DMS 273 (cell line): Measurements from ENCODE around the gene MIR17HG.
A peak's percentile ranks its signal among the peaks of the same experiment; 100 is the strongest.

Experiments used
- DNase-seq: peaks from one replicate; lab custom pipeline; 2025; ENCODE audit not compliant: unreplicated experiment; lab: John Stamatoyannopoulos, UW

The MIR17HG gene

DNA sequence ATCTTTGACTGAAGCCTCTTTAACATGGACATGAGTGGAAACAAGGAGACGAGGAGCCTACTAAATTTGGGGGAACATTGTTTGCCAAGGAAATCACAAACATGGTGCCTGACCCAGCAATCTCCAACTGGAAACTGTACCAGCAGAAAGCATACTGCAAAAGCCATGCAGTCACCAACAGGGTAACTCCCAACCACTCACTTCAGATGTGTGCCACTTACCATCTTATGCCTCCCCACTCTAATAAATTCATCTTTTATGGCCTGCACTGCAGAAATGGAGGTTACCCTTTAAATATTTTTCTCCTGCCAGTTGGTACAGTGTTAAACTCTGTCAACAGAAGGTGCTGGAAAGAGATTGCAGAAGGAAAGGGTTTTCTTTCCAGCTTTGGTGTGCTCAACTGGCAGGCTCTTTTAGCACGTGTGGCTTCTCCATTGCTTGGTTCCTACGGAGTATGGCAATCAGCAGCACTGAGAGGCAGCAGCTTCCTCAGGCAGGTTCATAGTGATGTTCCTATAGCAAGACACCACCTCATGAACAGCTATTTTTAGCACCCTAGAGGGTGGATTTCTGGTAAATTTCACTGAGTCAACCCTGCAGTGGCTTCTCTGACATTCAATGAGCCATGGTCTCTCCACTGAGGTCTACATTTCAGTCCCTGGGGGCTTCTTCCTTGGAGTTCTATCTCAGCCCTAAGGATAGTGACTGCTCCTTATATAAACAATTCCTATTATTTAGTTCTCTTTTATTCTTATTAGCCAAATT, 21.4 kb downstream of the MIR17HG start:
- DNase-seq: no peak

DNA sequence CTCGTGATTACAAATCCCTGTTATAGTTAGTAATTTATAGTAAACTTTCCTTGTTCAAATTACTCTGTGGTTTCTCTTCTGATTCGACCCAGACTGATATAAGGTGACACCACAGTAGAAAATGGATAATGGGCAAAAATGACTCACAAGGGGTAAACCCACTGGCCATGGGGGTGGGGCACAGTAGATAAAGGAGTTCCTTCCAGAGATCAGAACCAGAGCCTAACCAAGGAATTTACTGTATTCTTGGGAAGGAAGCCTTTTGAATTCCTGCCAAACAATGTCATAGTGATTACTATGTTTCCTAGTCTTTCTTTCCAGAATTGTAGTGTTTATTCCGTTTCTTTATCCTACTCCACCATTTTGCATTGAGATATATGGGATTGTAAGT, 21.9 kb downstream of the MIR17HG start:
- DNase-seq: no peak

DNA sequence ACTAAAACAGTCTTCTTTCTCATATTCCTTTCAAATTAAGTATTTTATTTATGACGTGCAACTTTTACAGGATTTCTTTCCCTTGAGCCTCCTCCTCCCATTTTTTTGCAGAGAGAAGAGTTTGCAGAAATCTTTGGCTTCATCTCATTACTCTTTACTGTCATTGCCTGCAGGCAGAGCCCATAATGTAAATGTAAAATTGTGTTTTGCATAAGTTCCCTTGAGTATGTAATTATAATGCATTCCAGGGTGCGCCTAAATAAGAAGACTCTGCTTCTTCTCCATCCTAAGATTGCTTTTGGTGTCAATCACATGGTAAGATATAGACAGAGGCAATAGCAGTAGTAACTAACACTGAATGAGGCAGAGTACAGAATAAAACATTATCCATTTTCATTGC, 23.0 kb downstream of the MIR17HG start:
- no peak for DNase-seq

DNA sequence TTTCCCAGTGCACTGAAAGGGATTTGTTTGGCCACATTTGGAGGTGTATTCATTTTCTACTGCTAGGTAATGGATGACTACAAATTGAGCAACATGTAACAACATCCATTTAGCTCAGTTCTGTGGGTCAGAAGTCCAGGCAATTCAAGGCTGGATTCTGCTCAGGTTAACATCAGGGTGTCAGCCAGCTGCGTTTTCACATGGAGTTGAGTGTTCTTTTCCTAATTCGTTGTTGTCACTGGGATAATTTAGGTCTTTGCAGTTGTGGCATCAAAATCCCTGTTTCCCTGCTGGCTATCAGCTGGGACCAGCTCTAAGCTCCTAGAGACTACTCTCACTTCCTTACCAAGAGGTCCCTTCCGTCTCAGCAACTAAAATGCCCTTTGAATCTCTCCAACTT, 25.4 kb downstream of the MIR17HG start:
- DNase-seq: no peak

DNA sequence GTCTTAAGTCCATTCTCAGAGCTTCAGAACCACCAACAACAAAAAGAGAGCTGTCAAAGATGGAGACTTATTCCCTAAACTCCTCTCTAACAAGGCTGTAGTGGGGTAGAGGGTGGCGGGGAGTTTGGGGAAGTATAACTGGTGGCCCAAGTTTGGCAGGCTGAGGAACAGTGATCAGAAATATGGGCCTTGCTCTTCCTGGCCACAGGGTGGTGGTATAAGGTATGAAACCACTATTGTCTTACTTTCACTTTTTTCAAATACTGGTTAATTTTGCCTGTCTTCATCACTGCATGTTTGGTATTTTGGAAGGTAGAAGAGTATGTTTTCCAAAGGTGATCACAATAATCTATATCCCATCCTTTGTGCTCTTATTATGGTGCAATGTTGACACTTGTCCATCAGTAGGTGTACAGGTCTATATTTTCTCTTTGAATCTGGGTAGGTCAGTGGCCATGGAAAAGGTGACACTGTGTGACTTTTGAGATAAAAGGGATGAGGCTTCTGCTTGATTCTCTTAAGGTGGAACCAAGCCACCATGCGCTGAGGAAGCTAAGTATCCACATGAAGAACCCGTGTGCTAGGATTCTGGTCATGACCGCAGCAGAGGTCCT, 27.7 kb downstream of the MIR17HG start:
- DNase-seq: peak; percentile 5

DNA sequence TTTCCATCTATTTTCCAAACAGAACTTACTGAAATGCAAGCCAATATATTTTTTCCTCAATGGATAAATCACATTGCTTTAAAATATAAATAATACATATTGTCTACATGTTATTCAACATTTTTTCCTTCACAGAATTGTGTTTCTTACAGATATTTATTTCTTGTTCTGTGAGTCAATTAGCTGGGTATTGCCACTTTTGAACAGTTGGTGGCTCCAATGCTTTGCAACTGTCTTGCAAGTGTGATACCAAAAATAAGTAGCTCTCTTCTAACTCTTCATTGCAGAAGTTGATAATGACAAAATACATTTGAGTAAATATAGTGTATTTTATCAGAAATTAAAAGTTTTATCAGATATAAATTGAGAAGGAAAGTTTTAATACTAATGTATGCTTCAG, 33.9 kb downstream of the MIR17HG start:
- peak; percentile 12 for DNase-seq

DNA sequence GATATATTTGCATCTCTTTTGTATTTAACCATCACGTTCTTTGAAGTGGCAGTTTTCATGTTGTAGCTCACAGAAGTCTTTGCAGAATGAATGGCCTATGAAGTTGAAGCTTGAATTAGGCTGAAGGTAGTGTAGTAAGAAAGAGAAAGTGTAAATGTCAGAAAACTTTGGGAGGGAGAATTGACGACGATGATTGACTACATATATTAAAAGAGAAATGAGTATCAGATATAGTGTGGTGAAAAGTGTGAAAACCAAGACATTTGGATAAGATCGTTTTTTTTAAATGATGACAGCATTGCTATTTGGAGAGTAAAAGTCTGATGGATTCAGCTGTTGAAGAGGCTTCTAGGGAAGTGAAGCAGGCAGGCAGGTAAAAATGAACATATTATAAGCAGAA, 36.3 kb downstream of the MIR17HG start:
- DNase-seq: no peak

DNA sequence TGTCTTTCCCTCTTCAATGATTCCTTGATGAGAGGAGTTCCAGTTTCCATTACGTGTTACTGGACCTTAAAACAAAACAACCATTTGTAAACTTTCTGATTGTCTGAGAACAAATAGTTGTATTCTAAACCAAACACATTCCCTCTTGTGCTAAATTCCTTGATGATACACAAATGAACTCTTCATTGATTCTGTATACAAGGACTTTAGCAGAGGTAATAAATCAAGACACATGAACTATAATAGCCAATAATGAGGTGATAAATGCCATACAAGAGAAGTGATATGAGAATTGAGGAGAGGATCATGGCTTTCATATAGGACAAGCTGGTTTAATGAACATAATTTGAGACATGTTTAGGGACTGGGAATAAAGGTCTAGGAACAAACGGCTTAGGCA, 37.4 kb downstream of the MIR17HG start:
- DNase-seq: no peak

DNA sequence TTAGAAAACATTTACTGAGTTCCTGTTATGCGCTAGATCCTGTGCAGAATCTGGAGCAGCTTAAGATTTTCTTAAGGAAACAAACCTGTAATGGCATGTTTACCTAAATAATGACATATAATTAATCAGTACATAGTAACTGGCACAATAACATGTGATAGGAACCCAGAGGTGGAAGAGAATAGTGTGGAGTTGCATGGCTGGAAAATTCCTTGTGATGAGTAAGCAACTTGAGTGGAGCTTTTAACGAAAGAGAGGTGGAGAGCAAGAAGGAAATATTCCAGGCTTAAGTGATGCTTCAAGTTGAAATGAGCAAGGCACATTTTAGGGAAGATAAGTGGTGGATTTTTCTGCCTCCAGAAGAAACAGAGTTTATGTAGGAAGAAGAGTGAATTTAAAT, 41.7 kb downstream of the MIR17HG start:
- DNase-seq: no peak

DNA sequence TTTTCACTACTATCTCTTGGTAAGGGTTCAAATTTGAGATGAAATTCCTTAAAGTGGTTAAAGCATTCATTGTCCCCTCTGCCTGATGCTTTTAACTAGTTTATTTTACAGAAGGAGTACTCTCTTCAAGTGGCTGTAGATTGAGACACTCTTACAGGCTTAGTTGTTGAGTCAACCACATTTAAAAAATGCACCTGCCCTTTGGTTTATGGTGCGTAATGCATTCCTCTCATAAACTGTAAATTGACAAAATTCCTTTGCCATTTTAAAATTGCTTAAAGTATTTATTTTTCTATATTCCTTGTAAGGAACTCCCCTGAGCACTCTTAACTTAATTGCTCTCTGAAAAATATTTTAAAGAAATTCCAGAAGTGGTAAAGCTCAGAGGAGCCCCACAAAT, 50.1 kb downstream of the MIR17HG start:
- DNase-seq: no peak

DNA sequence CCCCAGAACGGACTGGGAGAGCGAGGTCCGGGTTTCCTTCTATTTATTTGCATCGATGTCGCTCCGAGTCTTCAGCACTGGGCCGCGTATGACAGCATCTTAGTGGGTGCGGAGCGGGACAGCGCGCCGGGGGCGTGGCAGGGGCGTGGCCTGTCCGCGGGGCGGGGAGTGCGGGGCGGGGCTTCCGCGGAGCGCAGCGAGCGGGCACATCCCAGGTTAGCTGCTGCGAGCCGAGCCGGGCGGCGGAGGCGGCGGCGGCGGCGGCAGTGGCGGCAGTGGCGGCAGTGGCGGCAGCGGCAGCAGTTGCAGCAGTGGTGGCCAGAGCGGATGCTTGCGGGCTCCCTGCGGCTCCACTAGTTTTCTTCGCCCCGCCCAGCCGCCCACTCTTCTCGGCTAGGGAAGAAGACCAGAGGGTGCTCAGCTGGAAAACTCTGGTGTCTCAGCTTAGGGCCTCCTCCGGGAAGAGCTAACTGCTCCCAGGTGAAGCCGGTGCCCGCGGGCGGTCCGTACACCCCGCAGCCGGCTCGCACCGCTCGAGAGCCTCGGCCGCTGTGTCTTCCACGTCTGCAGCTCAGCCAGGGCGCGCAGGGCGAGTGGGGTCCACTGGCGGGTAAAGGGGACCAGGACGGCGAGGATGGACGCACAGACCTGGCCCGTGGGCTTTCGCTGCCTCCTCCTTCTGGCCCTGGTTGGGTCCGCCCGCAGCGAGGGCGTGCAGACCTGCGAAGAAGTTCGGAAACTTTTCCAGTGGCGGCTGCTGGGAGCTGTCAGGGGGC, 51.1 kb downstream of the MIR17HG start, which contains the start of gene GPC5:
GPC5 (plus strand) TSS at position 209 of the 776 bp plus-strand sequence.
- DNase-seq: peak; percentile 53

DNA sequence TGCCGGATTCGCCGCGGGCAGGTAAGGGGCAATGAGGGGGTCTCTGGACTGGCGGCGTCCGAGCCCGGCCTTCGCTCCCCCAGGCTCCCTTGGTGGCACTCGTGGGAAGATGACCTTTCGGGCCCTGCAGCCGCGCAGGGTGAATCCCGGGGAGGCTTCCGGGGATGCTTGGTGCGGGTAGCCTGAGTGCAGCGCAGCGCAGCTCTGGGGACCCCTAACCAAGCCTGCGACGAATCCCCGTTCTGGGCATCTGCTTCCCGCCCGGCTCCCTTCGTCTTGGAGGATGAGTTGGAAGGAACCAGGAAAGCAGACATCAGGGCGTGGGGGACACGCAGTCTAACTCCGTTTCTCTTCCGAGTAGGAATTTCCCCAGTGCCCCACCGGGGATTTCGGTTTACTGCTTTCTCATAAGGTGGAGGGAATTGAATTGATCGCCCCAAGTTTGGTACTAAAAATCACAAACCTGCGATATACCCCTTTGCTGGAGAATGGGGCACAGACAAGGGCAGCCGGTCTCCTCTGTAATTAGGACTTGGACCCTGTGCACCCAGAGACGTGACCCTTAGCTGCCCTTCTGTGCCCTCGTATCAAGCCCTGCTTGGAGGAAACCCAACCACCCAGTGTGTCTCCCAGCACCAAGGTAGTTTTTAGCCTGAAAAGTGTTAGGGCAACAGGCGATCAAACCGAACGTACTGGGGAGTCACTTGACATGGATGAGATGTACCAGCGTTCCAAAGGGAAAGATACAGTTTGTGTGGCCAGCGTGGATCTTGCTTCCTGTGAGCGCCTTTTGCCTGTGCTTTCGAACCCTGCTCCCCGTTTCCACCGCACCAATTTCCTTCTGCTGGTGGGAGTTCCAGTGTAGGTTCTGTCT, 51.9 kb downstream of the MIR17HG start:
- DNase-seq: no peak

DNA sequence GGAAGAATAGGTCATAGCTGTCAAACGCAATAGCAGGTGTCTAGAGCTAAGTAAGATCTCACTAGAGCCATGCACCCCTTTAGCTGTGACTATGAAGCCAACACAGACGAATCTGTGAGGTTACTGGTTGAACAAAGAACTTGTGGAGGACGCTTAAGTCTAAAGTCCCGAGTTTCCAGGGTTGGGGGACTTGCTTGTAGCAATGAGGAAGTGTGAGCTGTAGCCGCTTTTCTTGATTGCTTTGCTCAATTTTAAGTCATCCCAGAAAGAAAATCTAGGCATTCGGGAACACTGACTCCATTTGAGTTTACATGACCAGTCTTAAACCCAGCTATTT, 52.5 kb downstream of the MIR17HG start:
- DNase-seq: no peak

DNA sequence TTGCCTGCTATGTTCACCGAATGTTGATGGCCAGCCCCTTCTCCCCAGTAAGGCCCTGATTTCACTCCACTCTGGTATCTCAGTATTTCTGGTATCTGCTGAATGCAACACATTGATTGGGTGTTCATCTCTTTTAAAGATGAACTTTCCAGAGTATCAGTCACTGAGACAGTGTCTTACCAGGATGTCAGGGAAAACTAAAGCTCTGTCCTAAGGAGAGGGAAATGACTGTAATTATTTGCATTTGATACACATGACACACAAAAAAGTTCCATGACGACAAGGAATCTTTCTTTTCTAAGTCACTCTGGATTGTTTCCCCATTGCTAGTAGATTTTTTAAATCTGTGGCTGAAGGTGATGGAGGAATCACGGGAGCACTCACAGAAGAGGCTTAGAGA, 53.2 kb downstream of the MIR17HG start:
- DNase-seq: no peak

DNA sequence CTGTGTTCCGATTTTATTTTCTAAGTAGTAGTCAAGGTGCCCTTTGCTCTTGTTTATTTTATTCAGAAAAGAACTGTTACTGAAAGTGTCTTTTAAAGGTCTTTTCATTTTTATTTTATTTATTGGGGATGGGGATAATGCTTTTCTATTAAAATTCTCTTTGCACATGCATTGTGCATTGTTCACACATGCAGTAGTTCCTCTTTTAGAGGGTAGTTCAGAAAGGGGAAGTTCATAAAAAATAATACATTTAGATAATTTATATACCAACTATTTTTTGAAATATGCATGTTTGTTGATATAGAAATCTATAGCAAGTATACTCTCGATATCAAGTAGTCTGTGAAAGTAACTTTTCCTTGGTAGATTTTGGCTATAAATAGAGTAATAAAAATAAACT, 54.4 kb downstream of the MIR17HG start:
- DNase-seq: no peak
